SK-N-MC (cell line): ENCODE measurements around the gene PTRH2.

Experiments used
- DNase-seq: peaks from one replicate; pipeline ENCODE4 v3.0.0-alpha.2; 2011; ENCODE audit warnings: low read depth, low spot score
- H3K27ac ChIP-seq: fragments of 200-600 bp; sonication (generic); 2 replicates; pipeline ENCODE4 v1.5.1; 2016; ENCODE audit warnings: mixed run types
- H3K36me3 ChIP-seq: fragments of 200-600 bp; sonication (generic); 2 replicates; pipeline ENCODE4 v1.6.1; 2017; ENCODE audit warnings: antibody characterized with exemption, low read length, mixed read lengths; ENCODE audit not compliant: insufficient read depth
- H3K4me3 ChIP-seq: fragments of 200-600 bp; sonication (generic); 2 replicates; pipeline ENCODE4 v1.5.1; 2016
- H3K9ac ChIP-seq: fragments of 200-600 bp; sonication (generic); 2 replicates; pipeline ENCODE4 v1.8.0; 2017; ENCODE audit warnings: mixed run types, mixed read lengths; ENCODE audit not compliant: insufficient read length
- H3K9me3 ChIP-seq: fragments of 200-600 bp; sonication (generic); 2 replicates; pipeline ENCODE4 v1.6.1; 2017; ENCODE audit warnings: low read depth, mild to moderate bottlenecking, antibody characterized with exemption, low read length, moderate library complexity, mixed read lengths
- EZH2 ChIP-seq: fragments of 200-600 bp; sonication (generic); IDR thresholded peaks from one replicate; pipeline ENCODE4 v1.6.1; 2017; ENCODE audit warnings: antibody characterized with exemption
- FOXP2 ChIP-seq: optimal IDR thresholded peaks from 2 replicates; pipeline ENCODE3; 2011; ENCODE audit warnings: mild to moderate bottlenecking, moderate library complexity; ENCODE audit not compliant: insufficient read depth; ENCODE audit errors: extremely low read length, control extremely low read depth
- POLR2AphosphoS5 ChIP-seq: IDR thresholded peaks from 2 replicates; pipeline ENCODE4 v1.6.1; 2012; ENCODE audit warnings: mild to moderate bottlenecking, low read depth, low read length, borderline replicate concordance

Gene PTRH2

GRCh38 chr17:59748591-59748990 lies 41.4 kb upstream of the PTRH2 start:
- no peak for DNase-seq
- no peak overlapping the region for H3K9ac ChIP-seq
- H3K27ac ChIP-seq = no peak overlapping the region
- H3K9me3 ChIP-seq = no peaks in the 10 kb centered on the region
- no peak overlapping the region for H3K4me3 ChIP-seq
- peaks cover 4% of the 10 kb centered on the region; the same call in 1 of the 2 replicates for H3K36me3 ChIP-seq
- no peak for TF ChIP-seq POLR2AphosphoS5
- no peak for TF ChIP-seq FOXP2
- no peak for TF ChIP-seq EZH2

- Histone ChIP-seq H3K27ac (no peak overlapping the region), H3K4me3 (no peak overlapping the region), H3K9me3 (no peaks in the 10 kb centered on the region; the same call in 1 of the 2 replicates), H3K36me3 (peaks cover 13% of the 10 kb centered on the region; the same call in 1 of the 2 replicates), H3K9ac (no peak overlapping the region)
- TF ChIP-seq POLR2AphosphoS5 = no peak
- TF ChIP-seq FOXP2 = no peak
- TF ChIP-seq EZH2 = no peak
- no peak for DNase-seq
These were observed 39.7 kb upstream of the PTRH2 start for GRCh38 chr17:59746849-59747445.

GRCh38 chr17:59745040-59745439 lies 37.8 kb upstream of the PTRH2 start:
- Histone ChIP-seq H3K36me3 (peaks cover 17% of the 10 kb centered on the region; the same call in 1 of the 2 replicates), H3K9ac (no peak overlapping the region), H3K4me3 (no peak overlapping the region), H3K27ac (no peak overlapping the region), H3K9me3 (no peaks in the 10 kb centered on the region; the same call in 1 of the 2 replicates)
- TF ChIP-seq EZH2 = no peak
- no peak for TF ChIP-seq FOXP2
- no peak for TF ChIP-seq POLR2AphosphoS5
- no peak for DNase-seq

GRCh38 chr17:59743842-59744241 lies 36.6 kb upstream of the PTRH2 start:
- H3K36me3 ChIP-seq = peaks cover 17% of the 10 kb centered on the region; the same call in 1 of the 2 replicates
- no peak for TF ChIP-seq FOXP2
- no peak for TF ChIP-seq POLR2AphosphoS5
- TF ChIP-seq EZH2 = no peak
- H3K9me3 ChIP-seq = no peaks in the 10 kb centered on the region; the same call in 1 of the 2 replicates
- no peak for DNase-seq
- H3K9ac ChIP-seq = no peak overlapping the region
- no peak overlapping the region for H3K4me3 ChIP-seq
- no peak overlapping the region for H3K27ac ChIP-seq

GRCh38 chr17:59737324-59737723 lies 30.1 kb upstream of the PTRH2 start:
- no peaks in the 10 kb centered on the region for H3K9me3 ChIP-seq
- peaks cover 16% of the 10 kb centered on the region; the same call in 1 of the 2 replicates for H3K36me3 ChIP-seq
- DNase-seq = no peak
- H3K9ac ChIP-seq = no peak overlapping the region
- H3K4me3 ChIP-seq = no peak overlapping the region
- H3K27ac ChIP-seq = no peak overlapping the region
- TF ChIP-seq FOXP2 (no peak), EZH2 (no peak), POLR2AphosphoS5 (no peak)

- no peak for DNase-seq
- Histone ChIP-seq H3K4me3 (no peak overlapping the region), H3K36me3 (peaks cover 12% of the 10 kb centered on the region; the same call in 1 of the 2 replicates), H3K9ac (no peak overlapping the region), H3K27ac (no peak overlapping the region), H3K9me3 (no peaks in the 10 kb centered on the region)
- TF ChIP-seq POLR2AphosphoS5 (no peak), EZH2 (no peak)
These were observed 27.0 kb upstream of the PTRH2 start for GRCh38 chr17:59734226-59734625.

- Histone ChIP-seq H3K27ac (no peak overlapping the region), H3K9me3 (no peaks in the 10 kb centered on the region), H3K4me3 (no peak overlapping the region), H3K9ac (no peak overlapping the region), H3K36me3 (peaks cover 12% of the 10 kb centered on the region; the same call in 1 of the 2 replicates)
- DNase-seq = no peak
- TF ChIP-seq EZH2 (no peak), FOXP2 (no peak), POLR2AphosphoS5 (no peak)
These were observed 26.5 kb upstream of the PTRH2 start for GRCh38 chr17:59733697-59734096.

GRCh38 chr17:59730268-59730834 lies 23.1 kb upstream of the PTRH2 start:
- no peak for TF ChIP-seq FOXP2
- TF ChIP-seq EZH2 = no peak
- TF ChIP-seq POLR2AphosphoS5 = no peak

More at GRCh38 chr17:59730268-59730834, 23.1 kb upstream of the PTRH2 start:
- Histone ChIP-seq H3K9ac (no peak overlapping the region), H3K27ac (no peak overlapping the region), H3K4me3 (no peak overlapping the region), H3K9me3 (no peaks in the 10 kb centered on the region), H3K36me3 (peaks cover 5% of the 10 kb centered on the region; the same call in 1 of the 2 replicates)
- DNase-seq = no peak
